Heart left ventricle (tissue), 16 donors: Measurements from ENCODE around the gene POLR1D. TPM values are rescaled to one million over a fixed set of nuclear protein-coding genes. Genes with fewer than 3 reads are reported as not detected.
A peak's percentile ranks its signal among the peaks of the same experiment; 100 is the strongest.

Experiments
- ATAC-seq, 4 donors: fragments of 200-7000 bp; cut with Tn5 transposase; one replicate each; pipeline ENCODE4 v1.9.1; 2020 to 2022; ENCODE audit warnings: moderate library complexity in 4 of 4, mild to moderate bottlenecking in 3 of 4, moderate number of reproducible peaks in 1 of 4
- DNase-seq, 5 donors: peaks; one replicate each; pipeline ENCODE4 v3.0.0-alpha.2; 2020
- H3K27ac ChIP-seq, 12 donors: fragments of 200-600 bp; sonication (generic) in 4 of 12; one replicate each; pipeline versions ENCODE4 v1.5.0 to v1.8.0; 2016 to 2022; ENCODE audit warnings: mild to moderate bottlenecking in 2 of 12
- H3K27me3 ChIP-seq, 9 donors: fragments of 200-600 bp; sonication (generic) in 2 of 9; one replicate each; pipeline versions ENCODE4 v1.5.1 to v1.8.0; 2016 to 2022; ENCODE audit warnings: mild to moderate bottlenecking in 3 of 9
- H3K36me3 ChIP-seq, 9 donors: fragments of 200-600 bp; sonication (generic) in 2 of 9; one replicate each; pipeline versions ENCODE4 v1.5.0 to v1.8.0; 2018 to 2022; ENCODE audit warnings: mild to moderate bottlenecking in 2 of 9
- H3K4me1 ChIP-seq, 12 donors: fragments of 200-600 bp; sonication (generic) in 4 of 12; one replicate each; pipeline versions ENCODE4 v1.5.0 to v1.8.0; 2016 to 2022; ENCODE audit warnings: mild to moderate bottlenecking in 3 of 12
- H3K4me3 ChIP-seq, 12 donors: fragments of 200-600 bp; sonication (generic) in 4 of 12; one replicate each; pipeline versions ENCODE4 v1.5.0 to v1.8.0; 2017 to 2022; ENCODE audit warnings: mild to moderate bottlenecking in 9 of 12, moderate library complexity in 4 of 12
- H3K9me3 ChIP-seq, 12 donors: fragments of 200-600 bp; sonication (generic) in 4 of 12; one replicate each; pipeline versions ENCODE4 v1.5.0 to v1.8.0; 2016 to 2022; ENCODE audit warnings: mild to moderate bottlenecking in 1 of 12
- POLR2A ChIP-seq, 2 donors: fragments of 450-650 bp; IDR thresholded peaks; one replicate each; pipeline ENCODE4 v1.6.1; 2017; ENCODE audit warnings: antibody characterized with exemption in 2 of 2, mild to moderate bottlenecking in 2 of 2, moderate library complexity in 2 of 2
- WGBS, 4 donors: extraction: QIAGEN DNeasy Blood & Tissue Kit in 2 of 4; methylation state at CpG; one replicate each; pipeline versions ENCODE4 v1.1.5 to v1.1.7; 2013 to 2018; 5-methylcytosine and 5-hydroxymethylcytosine counted together
- intact Hi-C, 10 donors: fragments of 100-400 bp; cut with DNase I; formaldehyde crosslinking; loops; one replicate each; pipeline versions ENCODE4 v1.11.1 to v1.14.2; 2022
- polyA plus RNA-seq, 2 donors: library from polyadenylated mRNA; stranded (reverse); fragments of 200-250 nt; gene quantifications; one replicate each; pipeline ENCODE4 v1.2.3, GENCODE V29; 2013
- total RNA-seq, 9 donors: library from RNA; depleted of rRNA in 2 of 9; stranded (reverse); fragments of >200 nt in 2 of 9; fragmentation: NEBNext Ultra II Directional in 3 of 9; extraction: Animal tissue kit (Norgen Biotek cat#: 25700) in 3 of 9; gene quantifications; one replicate each; pipeline versions ENCODE4 v1.1.0 to v1.2.4, GENCODE V29; 2016 to 2023
- TF ChIP-seq, protein P1 (sequence below), 12 donors: fragments of 200-600 bp; sonication (generic) in 4 of 12; IDR thresholded peaks; one replicate each; pipeline versions ENCODE4 v1.5.0 to v1.8.0; 2018 to 2022; ENCODE audit warnings: antibody characterized with exemption in 12 of 12, mild to moderate bottlenecking in 5 of 12
- donor health status: ischemic (EF 13 %, LVEDD 7.1; RV severe dilation, severe dysfunction).
- donor health status: healthy with polysubstance abuse.
- donor health status: DM: no; HTN: yes; CAD: no.
- donor health status: DM: no; HTN: no; CAD: no.
- donor health status: ischemic (EF 25% LVEDD 6.9; RV normal size, moderate dysfunction).
- donor health status: ischemic (EF 25% LVEDD 5.7; RV mildly dilated, moderate dysfunction).
- donor health status: healthy.
- donor health status: DM: yes; HTN: yes; CAD: no.
- donor health status: ischemic (EF 35%, LVEDD 5.7; RV mildly dilated, moderate dysfunction).
- donor health status: nonischemic (EF 11% LVEDD 7.7; RV severe dilation, severe dysfunction).
- donor health status: DM: yes; HTN: yes; CAD: no.
- donor health status: PGD.
- donor health status: ischemic (EF 29% LVEDD 5.4; RV normal size, mild dysfunction).
- donor health status: nonischemic (EF 23%, LVEDD 6.1; RV moderate dilation, normal function).

POLR1D gene
- total and polyA plus RNA-seq, 11 donors = 68.4 to 152 (median 87.4) TPM

DNA sequence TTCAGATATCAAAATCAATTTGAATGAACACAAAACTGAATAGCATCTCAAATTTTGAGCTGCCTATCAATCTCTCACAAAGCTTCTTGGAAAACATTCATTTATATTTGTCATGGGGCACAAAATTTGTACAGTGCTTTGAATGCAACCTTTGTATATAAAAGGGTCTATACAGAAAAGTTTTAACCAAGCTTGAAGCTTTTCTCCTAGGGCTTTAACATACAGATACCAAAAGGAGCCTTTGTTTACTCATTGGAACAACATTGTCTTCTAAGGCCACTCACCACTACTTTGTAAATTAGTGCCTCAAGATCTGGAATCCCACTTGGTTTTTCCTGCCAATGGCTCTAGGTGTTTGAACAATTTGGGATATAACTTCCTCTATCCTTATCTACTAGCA, 22.6 kb upstream of the POLR1D start:
- Histone ChIP-seq H3K4me3 (no peak overlapping the region), H3K27me3 (no peaks in the 10 kb centered on the region), H3K27ac (peak overlapping the region in 9 of 12 donors; percentile 11 to 79 (median 56)), H3K9me3 (peaks cover 0 to 6% (median 0%) of the 10 kb centered on the region in 12 donors), H3K4me1 (peaks cover 0 to 52% (median 13%) of the 10 kb centered on the region in 12 donors), H3K36me3 (no peaks in the 10 kb centered on the region)
- TF ChIP-seq, protein P1, sequence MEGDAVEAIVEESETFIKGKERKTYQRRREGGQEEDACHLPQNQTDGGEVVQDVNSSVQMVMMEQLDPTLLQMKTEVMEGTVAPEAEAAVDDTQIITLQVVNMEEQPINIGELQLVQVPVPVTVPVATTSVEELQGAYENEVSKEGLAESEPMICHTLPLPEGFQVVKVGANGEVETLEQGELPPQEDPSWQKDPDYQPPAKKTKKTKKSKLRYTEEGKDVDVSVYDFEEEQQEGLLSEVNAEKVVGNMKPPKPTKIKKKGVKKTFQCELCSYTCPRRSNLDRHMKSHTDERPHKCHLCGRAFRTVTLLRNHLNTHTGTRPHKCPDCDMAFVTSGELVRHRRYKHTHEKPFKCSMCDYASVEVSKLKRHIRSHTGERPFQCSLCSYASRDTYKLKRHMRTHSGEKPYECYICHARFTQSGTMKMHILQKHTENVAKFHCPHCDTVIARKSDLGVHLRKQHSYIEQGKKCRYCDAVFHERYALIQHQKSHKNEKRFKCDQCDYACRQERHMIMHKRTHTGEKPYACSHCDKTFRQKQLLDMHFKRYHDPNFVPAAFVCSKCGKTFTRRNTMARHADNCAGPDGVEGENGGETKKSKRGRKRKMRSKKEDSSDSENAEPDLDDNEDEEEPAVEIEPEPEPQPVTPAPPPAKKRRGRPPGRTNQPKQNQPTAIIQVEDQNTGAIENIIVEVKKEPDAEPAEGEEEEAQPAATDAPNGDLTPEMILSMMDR (IDR thresholded peaks at IDR 0.05) = no peak
- TF ChIP-seq POLR2A (IDR thresholded peaks at IDR 0.05) = no peak
- ATAC-seq (no peak), DNase-seq (no peak)
- intact Hi-C loops = no loop called here

DNA sequence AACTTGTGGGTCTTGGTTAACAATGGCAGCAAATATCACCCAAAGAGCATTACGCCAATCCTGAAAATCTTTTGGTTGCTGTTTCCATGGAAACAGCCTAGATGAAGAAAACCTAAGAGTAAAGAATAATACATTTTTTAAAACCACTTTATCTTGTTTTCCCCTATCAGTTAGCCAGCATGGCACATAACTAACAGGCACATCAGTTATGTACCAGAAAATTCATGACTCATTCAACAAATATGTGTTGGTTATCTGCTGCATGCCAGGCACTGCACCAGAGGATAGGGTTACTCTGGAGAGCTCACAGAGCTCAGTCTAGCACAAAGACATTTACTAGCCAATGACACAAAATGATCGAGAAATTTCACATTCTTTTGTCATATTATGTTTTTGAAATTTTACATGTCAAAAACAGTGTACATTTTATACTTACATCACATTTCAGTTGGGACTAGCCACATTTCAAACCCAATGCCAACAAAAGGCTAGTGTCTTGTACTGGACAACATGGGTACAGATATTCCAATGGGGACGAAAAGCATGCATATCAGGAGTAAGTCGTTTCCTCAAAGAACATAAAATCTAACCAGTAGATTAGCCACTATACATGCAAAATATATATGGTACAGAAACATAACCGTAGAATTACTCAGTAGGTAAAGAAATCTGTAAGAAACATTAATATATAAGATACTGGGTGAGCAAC, 21.7 kb upstream of the POLR1D start:
- Histone ChIP-seq H3K27me3 (no peaks in the 10 kb centered on the region), H3K4me1 (peaks cover 0 to 50% (median 11%) of the 10 kb centered on the region in 12 donors), H3K36me3 (no peaks in the 10 kb centered on the region), H3K4me3 (no peak overlapping the region), H3K9me3 (peaks cover 0 to 6% (median 0%) of the 10 kb centered on the region in 12 donors), H3K27ac (peak overlapping the region in 9 of 12 donors; percentile 11 to 79 (median 56))
- TF ChIP-seq POLR2A (IDR thresholded peaks at IDR 0.05) = no peak
- TF ChIP-seq, protein P1 (IDR thresholded peaks at IDR 0.05) = no peak
- WGBS, 4 donors = 57 to 70% (median 61%) methylated on average over 5 of the region's 5 CpGs
- DNase-seq (peak in 3 of 5 donors; percentile 27 to 41 (median 30)), ATAC-seq (peak; percentile 85 to 96 (median 92))
- intact Hi-C loops = no loop called here

DNA sequence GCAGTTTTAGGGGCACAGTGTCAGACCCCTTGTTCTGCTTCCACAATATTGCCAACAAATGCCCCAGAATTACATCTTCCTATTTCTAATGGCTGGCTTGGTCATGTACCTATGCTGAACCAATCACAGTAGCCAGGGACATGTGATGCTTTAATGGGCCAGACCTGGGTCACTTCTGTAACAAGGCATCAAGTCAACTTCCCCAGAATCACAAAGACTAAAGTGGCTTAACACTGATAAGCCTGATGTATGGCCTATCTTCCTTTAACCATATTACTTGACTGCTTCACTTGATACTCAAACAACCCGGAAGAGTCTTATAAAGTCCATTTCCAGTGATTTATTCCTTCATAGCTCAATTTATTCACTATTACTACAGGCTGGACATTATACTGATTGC, 21.0 kb upstream of the POLR1D start:
- Histone ChIP-seq H3K4me1 (peaks cover 0 to 49% (median 11%) of the 10 kb centered on the region in 12 donors), H3K27me3 (no peaks in the 10 kb centered on the region), H3K27ac (peak overlapping the region in 6 of 12 donors; percentile 24 to 79 (median 58)), H3K4me3 (no peak overlapping the region), H3K36me3 (no peaks in the 10 kb centered on the region), H3K9me3 (peaks cover 0 to 6% (median 0%) of the 10 kb centered on the region in 12 donors)
- TF ChIP-seq, protein P1 (IDR thresholded peaks at IDR 0.05) = no peak
- no peak for TF ChIP-seq POLR2A (IDR thresholded peaks at IDR 0.05)
- intact Hi-C loops = no loop called here
- WGBS, 4 donors = 73 to 91% (median 80%) methylated on average over 1 of the region's 1 CpG
- DNase-seq = no peak
- ATAC-seq = no peak

DNA sequence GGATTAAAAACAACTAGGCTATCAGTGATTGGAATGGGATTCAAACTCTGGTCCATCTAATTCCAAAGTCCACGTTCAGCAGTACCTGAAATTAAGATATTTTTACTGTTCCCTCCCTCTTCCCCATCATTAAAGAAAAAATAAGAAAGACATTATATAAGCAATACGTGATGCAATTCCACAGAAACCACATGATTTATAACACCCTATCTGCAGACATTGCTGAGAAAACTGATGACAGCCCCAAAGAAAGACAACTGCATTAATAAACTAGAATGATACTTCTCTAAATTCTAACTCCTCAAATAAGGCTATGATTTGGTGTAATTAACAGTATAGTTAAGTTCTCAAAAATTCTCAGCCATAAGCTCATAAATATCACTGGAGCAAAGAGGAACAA, 20.5 kb upstream of the POLR1D start:
- no peak overlapping the region for H3K27ac ChIP-seq
- H3K9me3 ChIP-seq = peaks cover 0 to 6% (median 0%) of the 10 kb centered on the region in 12 donors
- intact Hi-C loops = no loop called here
- DNase-seq (no peak), ATAC-seq (no peak)
- H3K27me3 ChIP-seq = no peaks in the 10 kb centered on the region
- peaks cover 0 to 54% (median 13%) of the 10 kb centered on the region in 12 donors for H3K4me1 ChIP-seq
- no peak overlapping the region for H3K4me3 ChIP-seq
- no peaks in the 10 kb centered on the region for H3K36me3 ChIP-seq
- WGBS, 4 donors = 86 to 93% (median 91%) methylated on average over 2 of the region's 2 CpGs
- TF ChIP-seq, protein P1 (IDR thresholded peaks at IDR 0.05) = no peak
- no peak for TF ChIP-seq POLR2A (IDR thresholded peaks at IDR 0.05)
